GM08714 (cell line): ENCODE results near the gene B3GNT5.

ENCODE experiments used
- H3K4me3 ChIP-seq: fragments of 200-500 bp; sonication (Bioruptor generic); 2 replicates; pipeline ENCODE4 v1.5.1; 2014; ENCODE audit warnings: mild to moderate bottlenecking, low read length, inconsistent platforms
- ZNF274 ChIP-seq: IDR thresholded peaks from 2 replicates; pipeline ENCODE4 v1.6.1; 2012; ENCODE audit warnings: mild to moderate bottlenecking, low read depth, low read length

B3GNT5 gene

DNA sequence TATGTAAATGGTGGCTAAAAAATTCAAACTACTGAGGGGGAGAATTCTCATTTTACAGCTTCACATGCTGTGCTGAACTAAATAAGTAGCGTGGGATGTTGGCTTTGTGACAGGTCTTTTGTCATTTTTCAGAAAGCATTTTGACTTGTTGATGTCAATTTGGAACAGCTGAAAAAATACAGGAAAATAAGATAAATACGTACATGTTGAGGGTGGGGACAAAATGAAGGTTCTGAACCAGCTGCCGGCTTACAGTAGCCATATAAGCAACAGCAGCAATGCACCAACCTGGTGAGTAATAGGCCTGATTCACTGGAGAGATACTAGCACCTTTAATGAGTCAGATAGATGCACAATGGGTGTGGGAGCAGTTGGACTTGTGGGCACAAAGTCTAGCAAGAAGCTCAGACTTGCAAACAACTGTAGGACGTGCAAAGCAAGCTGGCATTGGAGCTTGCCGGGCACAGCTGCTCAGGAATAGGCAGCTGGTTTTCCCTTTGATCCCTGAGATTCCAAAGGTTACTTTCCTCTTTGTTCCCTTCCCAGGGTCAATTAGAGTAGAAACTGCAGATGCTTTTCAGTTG, 12.9 kb downstream of the B3GNT5 start:
- no peak overlapping the region for H3K4me3 ChIP-seq

DNA sequence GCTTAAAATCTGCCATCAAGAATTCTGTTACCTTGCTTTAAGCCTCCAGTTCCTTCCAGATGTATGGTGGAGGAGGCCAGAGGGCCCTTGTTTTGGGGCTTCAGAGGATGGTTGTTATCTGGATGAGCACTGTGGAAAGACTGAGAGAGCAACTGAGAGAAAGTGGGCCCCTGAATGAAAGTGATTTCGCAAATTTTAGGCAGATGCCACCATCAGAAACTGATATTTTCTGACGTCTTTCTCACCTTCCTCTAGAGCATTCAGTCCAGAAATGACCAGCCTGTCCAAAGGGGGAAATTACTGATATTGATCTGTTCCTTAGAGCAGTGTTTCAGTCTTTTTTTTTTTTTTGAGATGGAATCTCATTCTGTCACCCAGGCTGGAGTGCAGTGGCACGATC, 13.4 kb downstream of the B3GNT5 start:
- H3K4me3 ChIP-seq: no peak overlapping the region
- no peak for TF ChIP-seq ZNF274

More for the DNA sequence above, 12.9 kb downstream of the B3GNT5 start:
- no peak for TF ChIP-seq ZNF274

DNA sequence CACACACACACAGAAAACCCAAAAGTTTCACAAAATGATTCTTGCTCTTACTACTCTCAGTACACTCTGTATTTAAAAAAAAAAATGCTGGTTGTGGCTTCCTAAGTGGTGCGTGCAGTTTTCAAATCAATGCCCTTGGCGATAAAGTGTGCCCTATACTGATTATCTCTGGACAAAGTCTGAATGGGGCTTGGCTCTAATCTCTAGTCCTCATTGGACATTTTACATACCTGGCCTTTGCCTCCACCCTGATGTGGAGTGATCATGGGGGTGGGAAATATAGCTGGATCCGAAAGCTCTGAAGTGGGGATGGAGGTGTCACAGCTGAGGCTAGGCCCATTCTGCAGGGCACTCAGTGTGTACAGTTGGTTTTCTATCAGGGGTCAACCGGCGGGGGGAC, 14.1 kb downstream of the B3GNT5 start:
- H3K4me3 ChIP-seq: no peak overlapping the region
- TF ChIP-seq ZNF274: no peak

DNA sequence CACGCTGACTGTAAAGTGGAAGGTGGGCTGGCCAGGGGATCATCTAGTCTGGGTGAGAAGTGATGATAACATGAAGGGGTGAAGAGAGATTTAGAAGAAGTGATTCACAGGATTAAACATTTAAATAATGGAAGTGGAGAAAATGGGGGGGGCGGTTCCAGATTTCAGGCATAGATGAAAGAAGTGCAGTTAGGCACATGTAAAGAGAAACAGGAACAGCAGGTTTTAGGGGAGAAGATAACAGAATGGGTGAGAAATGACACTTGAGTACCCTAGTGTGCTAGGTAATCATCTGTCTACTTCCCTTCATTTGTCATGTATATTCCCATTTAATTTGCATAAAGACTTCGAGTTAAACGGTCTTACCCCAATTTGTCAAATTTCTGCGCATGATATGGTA, 15.3 kb downstream of the B3GNT5 start:
- no peak for TF ChIP-seq ZNF274

DNA sequence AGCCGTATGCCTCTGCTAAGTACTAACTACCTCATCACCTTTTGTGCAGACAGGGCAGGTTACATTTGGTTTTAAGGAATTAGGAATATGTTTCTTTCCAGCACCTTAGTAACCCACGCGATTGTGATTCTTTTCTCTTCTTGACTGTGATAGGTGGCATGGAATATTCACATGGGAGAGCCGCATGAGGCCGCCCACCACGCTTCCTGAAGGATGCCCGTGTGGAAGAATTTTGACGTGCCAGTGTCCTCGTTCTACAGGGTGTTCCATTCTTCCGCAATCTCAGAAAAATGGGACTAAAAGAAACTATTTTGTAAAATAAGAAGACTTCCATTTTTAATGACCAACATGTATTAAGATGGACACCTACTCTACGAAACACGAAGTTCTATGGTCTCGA, 16.3 kb downstream of the B3GNT5 start:
- no peak overlapping the region for H3K4me3 ChIP-seq
- TF ChIP-seq ZNF274: no peak

More for the DNA sequence above, 15.3 kb downstream of the B3GNT5 start:
- H3K4me3 ChIP-seq: no peak overlapping the region

DNA sequence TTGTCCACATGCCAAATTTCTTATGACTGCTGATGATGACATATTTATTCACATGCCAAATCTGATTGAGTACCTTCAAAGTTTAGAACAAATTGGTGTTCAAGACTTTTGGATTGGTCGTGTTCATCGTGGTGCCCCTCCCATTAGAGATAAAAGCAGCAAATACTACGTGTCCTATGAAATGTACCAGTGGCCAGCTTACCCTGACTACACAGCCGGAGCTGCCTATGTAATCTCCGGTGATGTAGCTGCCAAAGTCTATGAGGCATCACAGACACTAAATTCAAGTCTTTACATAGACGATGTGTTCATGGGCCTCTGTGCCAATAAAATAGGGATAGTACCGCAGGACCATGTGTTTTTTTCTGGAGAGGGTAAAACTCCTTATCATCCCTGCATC, 17.3 kb downstream of the B3GNT5 start:
- no peak for TF ChIP-seq ZNF274

DNA sequence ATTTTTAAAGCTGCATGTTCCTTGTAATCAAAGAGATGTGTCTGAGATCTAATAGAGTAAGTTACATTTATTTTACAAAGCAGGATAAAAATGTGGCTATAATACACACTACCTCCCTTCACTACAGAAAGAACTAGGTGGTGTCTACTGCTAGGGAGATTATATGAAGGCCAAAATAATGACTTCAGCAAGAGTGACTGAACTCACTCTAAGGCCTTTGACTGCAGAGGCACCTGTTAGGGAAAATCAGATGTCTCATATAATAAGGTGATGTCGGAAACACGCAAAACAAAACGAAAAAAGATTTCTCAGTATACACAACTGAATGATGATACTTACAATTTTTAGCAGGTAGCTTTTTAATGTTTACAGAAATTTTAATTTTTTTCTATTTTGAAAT, 19.1 kb downstream of the B3GNT5 start:
- TF ChIP-seq ZNF274: no peak
- H3K4me3 ChIP-seq: no peak overlapping the region

More for the DNA sequence above, 17.3 kb downstream of the B3GNT5 start:
- H3K4me3 ChIP-seq: no peak overlapping the region

DNA sequence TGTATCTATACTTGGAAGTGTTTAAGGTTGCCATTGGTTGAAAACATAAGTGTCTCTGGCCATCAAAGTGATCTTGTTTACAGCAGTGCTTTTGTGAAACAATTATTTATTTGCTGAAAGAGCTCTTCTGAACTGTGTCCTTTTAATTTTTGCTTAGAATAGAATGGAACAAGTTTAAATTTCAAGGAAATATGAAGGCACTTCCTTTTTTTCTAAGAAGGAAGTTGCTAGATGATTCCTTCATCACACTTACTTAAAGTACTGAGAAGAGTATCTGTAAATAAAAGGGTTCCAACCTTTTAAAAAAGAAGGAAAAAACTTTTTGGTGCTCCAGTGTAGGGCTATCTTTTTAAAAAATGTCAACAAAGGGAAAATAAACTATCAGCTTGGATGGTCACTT, 19.7 kb downstream of the B3GNT5 start:
- H3K4me3 ChIP-seq: no peak overlapping the region
- no peak for TF ChIP-seq ZNF274

DNA sequence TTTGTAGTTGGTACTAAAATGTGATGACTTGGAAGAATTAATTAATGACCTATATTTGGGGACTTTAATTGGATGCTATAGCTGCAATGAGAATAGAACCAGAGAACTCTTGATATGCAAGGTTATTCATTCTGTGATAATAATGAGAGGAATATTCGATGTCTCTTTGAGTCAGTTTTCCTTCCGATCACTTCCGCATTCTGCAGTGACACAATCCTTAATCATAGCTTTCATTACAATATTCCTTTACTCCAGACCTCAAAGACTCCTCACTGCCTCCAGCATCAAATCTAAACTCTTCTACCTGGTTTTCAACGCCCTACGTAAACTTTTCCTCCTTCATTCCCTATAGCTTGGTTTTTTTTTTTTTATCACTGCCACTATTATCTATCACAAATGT, 21.6 kb downstream of the B3GNT5 start:
- TF ChIP-seq ZNF274: no peak
- H3K4me3 ChIP-seq: no peak overlapping the region

DNA sequence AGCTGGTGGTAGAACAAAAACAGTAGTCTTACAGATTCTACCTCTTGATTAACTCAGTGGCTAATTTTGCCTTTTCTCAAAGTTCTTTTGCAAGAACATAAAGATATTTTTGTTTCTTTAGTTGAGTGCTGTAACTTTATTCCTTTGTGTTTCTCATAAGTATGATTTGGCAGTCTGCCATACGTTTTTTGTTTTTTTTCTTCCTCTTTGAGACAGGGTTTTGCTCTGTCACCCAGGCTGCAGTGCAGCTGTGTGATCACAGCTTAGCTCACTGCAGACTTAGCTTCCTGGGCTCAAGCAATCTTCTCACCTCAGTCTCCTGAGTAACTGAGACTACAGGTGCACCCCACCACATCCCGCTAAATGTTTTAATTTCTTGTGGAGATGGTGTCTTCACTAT, 22.4 kb downstream of the B3GNT5 start:
- no peak for TF ChIP-seq ZNF274
- H3K4me3 ChIP-seq: no peak overlapping the region

DNA sequence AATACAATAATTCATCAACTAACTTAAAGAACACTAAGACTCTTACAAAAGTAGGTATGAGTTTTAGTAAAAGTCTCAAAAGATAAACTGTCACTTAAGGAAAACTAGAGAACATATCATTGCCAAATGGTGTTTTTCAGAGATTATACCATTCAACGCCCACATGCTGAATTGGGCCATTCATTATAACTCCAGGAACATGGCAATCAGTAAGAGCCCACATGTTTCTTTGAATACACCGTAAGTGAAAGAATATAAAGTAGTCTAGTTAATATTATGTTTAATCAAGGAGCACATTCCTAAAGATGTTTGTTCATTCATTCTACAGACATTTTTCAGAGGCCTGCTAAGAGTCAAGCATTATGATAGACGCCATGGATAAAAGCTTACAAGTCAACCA, 22.9 kb downstream of the B3GNT5 start:
- no peak for TF ChIP-seq ZNF274
- no peak overlapping the region for H3K4me3 ChIP-seq

DNA sequence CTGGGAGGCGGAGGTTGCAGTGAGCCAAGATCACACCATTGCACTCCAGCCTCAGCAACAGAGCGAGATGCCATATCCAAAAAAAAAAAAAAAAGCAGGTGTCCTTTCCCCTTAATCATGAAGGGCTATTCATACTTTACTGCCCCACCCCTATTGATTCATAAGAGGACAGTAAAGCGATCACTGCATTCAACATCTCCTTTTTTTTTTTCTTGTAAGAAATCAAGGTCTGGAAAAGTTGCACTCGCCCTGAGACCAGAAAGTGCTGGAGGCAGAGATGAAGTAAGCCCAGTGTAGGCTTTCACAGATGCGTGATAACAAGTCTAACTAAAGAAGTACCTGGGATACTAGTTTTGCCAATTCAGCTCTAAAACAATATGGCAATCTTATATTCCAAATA, 24.2 kb downstream of the B3GNT5 start:
- no peak for TF ChIP-seq ZNF274
- H3K4me3 ChIP-seq: no peak overlapping the region

DNA sequence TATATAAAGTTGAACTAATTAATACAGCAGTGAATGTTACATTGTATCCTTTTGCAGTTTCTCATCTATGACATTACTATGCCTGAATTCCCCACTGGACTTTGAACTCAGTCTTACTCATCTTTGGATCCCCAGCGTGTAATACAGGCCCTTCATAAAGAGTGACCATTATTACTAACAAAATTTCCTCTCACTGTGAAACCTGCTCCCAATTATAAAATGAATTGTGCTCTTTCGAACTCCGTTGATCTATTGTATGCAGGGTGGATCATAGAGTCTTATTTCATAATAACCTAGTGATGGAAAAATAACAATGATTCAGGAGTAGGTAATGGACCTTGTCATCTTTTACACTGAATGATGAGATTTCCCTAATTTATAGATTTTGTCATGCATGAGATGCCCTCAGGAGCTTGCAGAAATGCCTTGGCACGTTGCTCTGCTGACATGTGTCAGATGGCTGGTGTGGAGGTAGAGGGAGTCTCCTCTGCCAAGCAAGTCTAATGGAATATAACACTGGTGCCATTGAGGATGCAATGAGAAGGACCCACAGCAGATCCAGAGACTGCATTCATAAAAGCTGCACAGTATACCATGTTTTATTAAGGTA, 25.5 kb downstream of the B3GNT5 start:
- H3K4me3 ChIP-seq: no peak overlapping the region
- no peak for TF ChIP-seq ZNF274

DNA sequence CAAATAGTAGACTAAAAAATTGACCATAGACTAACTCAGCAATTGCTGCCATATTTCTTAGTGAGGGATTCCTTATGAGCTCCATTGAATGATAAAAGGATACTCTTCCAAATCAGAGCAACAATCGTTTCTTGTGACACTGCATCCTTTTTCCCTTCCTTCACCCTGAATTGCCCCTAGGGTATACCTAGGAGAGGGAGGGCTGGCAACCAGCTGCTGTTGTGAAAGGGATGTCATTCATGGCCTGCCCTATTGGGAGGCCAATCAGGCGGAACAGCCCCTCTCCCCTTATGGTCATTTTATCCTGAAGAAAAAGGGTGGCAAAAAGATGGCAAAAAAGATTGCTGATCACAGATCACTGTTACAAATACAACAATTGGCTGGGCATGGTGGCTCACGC, 26.3 kb downstream of the B3GNT5 start:
- no peak overlapping the region for H3K4me3 ChIP-seq
- TF ChIP-seq ZNF274: no peak

DNA sequence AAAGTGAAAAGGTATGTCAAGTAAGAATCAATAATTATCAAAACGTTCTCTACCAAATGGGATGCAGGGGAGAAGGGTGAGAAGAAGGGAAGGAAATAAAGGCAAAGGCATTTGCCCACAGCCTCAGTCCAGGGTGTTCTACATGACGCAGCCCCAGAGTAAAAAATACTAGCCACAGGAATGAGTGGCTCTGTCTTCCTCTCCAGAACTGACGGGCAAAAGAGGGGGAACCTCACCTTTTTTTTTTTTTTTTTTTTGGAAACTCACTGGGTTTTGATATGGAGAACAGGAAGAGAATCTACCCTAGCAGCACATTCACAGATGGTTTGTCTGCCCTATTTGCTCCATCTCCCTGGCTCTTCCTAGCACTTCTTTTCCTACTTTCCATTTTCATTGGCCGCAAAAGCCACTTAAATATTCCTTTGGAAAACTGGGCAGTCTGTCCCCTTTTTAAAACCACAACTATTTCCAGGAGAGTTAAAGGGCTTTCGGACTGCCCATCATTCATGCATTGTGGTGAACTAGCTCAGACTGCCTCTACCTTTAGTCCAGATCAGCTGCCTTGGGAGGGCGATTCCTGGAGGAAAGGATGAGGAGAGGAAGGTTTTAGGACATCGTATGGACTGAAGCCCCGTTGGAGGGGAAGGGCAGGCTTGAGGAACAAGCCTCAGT, 28.2 kb downstream of the B3GNT5 start:
- TF ChIP-seq ZNF274: no peak
- no peak overlapping the region for H3K4me3 ChIP-seq
